SK-N-SH (cell line): ENCODE measurements around the gene ACOT7. TPM values are rescaled to one million over a fixed set of nuclear protein-coding genes. Genes with fewer than 3 reads are reported as not detected.
A peak's percentile ranks its signal among the peaks of the same experiment; 100 is the strongest.
"Not testable (repeated sequence)": the region's sequence is repeated elsewhere in the genome, so short reads cannot be mapped to it uniquely, and the experiment has no call there.

Source experiments
- CTCF ChIA-PET: fragments of 300-600, 350-600 bp; formaldehyde crosslinking; extraction: SDS; loops from one replicate; lab custom pipeline; 2021; lab: Yijun Ruan, JAX
- POLR2A ChIA-PET: fragments of 350-600 bp; sonication (Branson Sonifier 250); formaldehyde crosslinking; extraction: SDS; loops from one replicate; lab custom pipeline; 2020; ENCODE audit warnings: antibody characterized with exemption, inconsistent platforms; lab: Yijun Ruan, JAX
- DNase-seq: peaks from one replicate; pipeline ENCODE4 v3.0.0; 2012
- H2AFZ ChIP-seq: fragments of 200-600 bp; sonication (generic); 2 replicates; pipeline ENCODE4 v1.8.1; 2016; ENCODE audit warnings: antibody characterized with exemption, mild to moderate bottlenecking, low read depth
- H3F3A ChIP-seq: fragments of 200-600 bp; sonication (generic); replicated peaks from 2 replicates; pipeline ENCODE3; 2016; ENCODE audit warnings: antibody characterized with exemption, mild to moderate bottlenecking; ENCODE audit not compliant: insufficient read depth
- H3K27ac ChIP-seq, 2 experiments: fragments of 200-500 bp in 1 of 2; fragments of 200-600 bp in 1 of 2; sonication (Bioruptor generic) in 1 of 2; sonication (generic), shearing (Covaris generic) in 1 of 2; 2 replicates each; pipeline versions ENCODE4 v1.5.1 to v1.6.1; 2014 to 2016; ENCODE audit warnings: low read depth in 2 of 2, inconsistent platforms in 1 of 2, low read length in 1 of 2, mild to moderate bottlenecking in 1 of 2, mixed read lengths in 1 of 2
- H3K27me3 ChIP-seq: fragments of 200-600 bp; sonication (generic), shearing (Covaris generic); 2 replicates; pipeline ENCODE4 v1.6.1; 2016; ENCODE audit warnings: mixed run types; ENCODE audit not compliant: insufficient read depth
- H3K36me3 ChIP-seq, 2 experiments: fragments of 200-500 bp in 1 of 2; fragments of 200-600 bp in 1 of 2; sonication (Bioruptor generic) in 1 of 2; sonication (generic) in 1 of 2; replicated peaks in 1 of 2; 2 replicates each; pipeline versions ENCODE3 to v1.5.1; 2014 to 2016; ENCODE audit warnings: low read length in 1 of 2, mild to moderate bottlenecking in 1 of 2; ENCODE audit not compliant: insufficient read depth in 2 of 2, control insufficient read depth in 1 of 2
- H3K4me1 ChIP-seq, 2 experiments: fragments of 200-500 bp in 1 of 2; fragments of 200-600 bp in 1 of 2; sonication (Bioruptor generic) in 1 of 2; sonication (generic), shearing (Covaris generic) in 1 of 2; 2 replicates each; pipeline versions ENCODE4 v1.5.1 to v1.6.1; 2014 to 2016; ENCODE audit warnings: low read depth in 1 of 2, low read length in 1 of 2, mixed run types in 1 of 2; ENCODE audit not compliant: insufficient read depth in 2 of 2, control insufficient read depth in 1 of 2
- H3K4me2 ChIP-seq: fragments of 200-600 bp; sonication (generic), shearing (Covaris generic); 2 replicates; pipeline ENCODE4 v1.6.1; 2017; ENCODE audit warnings: mixed run types
- H3K4me3 ChIP-seq, 2 experiments: fragments of 200-500 bp in 1 of 2; fragments of 200-600 bp in 1 of 2; sonication (Bioruptor generic) in 1 of 2; sonication (generic), shearing (Covaris generic) in 1 of 2; 2 replicates each; pipeline versions ENCODE4 v1.5.1 to v1.8.1; 2014 to 2016; ENCODE audit warnings: low read depth in 2 of 2, inconsistent platforms in 1 of 2, low read length in 1 of 2, mild to moderate bottlenecking in 1 of 2, mixed read lengths in 1 of 2, moderate library complexity in 1 of 2
- H3K79me2 ChIP-seq: fragments of 200-600 bp; sonication (generic); 2 replicates; pipeline ENCODE4 v1.8.1; 2017; ENCODE audit warnings: mild to moderate bottlenecking; ENCODE audit not compliant: insufficient read depth
- H3K9ac ChIP-seq: fragments of 200-600 bp; sonication (generic); 2 replicates; pipeline ENCODE4 v1.6.1; 2017; ENCODE audit warnings: mixed run types
- H3K9me2 ChIP-seq: fragments of 200-600 bp; sonication (generic); 2 replicates; pipeline ENCODE4 v1.6.1; 2017; ENCODE audit warnings: mixed run types
- H3K9me3 ChIP-seq: fragments of 200-600 bp; sonication (generic); 2 replicates; pipeline ENCODE4 v1.6.1; 2017; ENCODE audit warnings: mixed run types, mild to moderate bottlenecking, moderate library complexity
- H4K20me1 ChIP-seq: fragments of 200-600 bp; sonication (generic); 2 replicates; pipeline ENCODE4 v1.6.1; 2017; ENCODE audit warnings: mild to moderate bottlenecking, mixed run types; ENCODE audit not compliant: insufficient read depth
- CHD2 ChIP-seq: fragments of 150-350 bp; IDR thresholded peaks from 2 replicates; pipeline ENCODE4 v1.6.1; 2018; ENCODE audit warnings: low read length; ENCODE audit not compliant: partially characterized antibody
- FOXJ3 ChIP-seq: sonication (generic); formaldehyde crosslinking; IDR thresholded peaks from 2 replicates; pipeline ENCODE4 v1.5.1; 2020; ENCODE audit warnings: mild to moderate bottlenecking, missing genetic modification reagents
- FOXM1 ChIP-seq: IDR thresholded peaks from 2 replicates; pipeline ENCODE4 v1.4.0; 2012; ENCODE audit warnings: low read depth, mild to moderate bottlenecking
- MEF2A ChIP-seq: IDR thresholded peaks from 2 replicates; pipeline ENCODE4 v1.4.0; 2012; ENCODE audit warnings: low read depth, borderline replicate concordance
- NFIC ChIP-seq: IDR thresholded peaks from 2 replicates; pipeline ENCODE4 v1.4.0; 2012; ENCODE audit warnings: borderline replicate concordance
- POLR2AphosphoS5 ChIP-seq: IDR thresholded peaks from 2 replicates; pipeline ENCODE4 v1.6.1; 2012; ENCODE audit warnings: low read depth, low read length
- RAD21 ChIP-seq: IDR thresholded peaks from 2 replicates; pipeline ENCODE4 v1.6.1; 2012; ENCODE audit warnings: mild to moderate bottlenecking, low read length
- SMC3 ChIP-seq: IDR thresholded peaks from 2 replicates; pipeline ENCODE4 v1.6.1; 2012; ENCODE audit warnings: low read depth, low read length, improper control_type of control experiment
- TEAD4 ChIP-seq: IDR thresholded peaks from 2 replicates; pipeline ENCODE4 v1.4.0; 2012; ENCODE audit warnings: mild to moderate bottlenecking, borderline replicate concordance; ENCODE audit not compliant: insufficient read depth
- YY1 ChIP-seq: IDR thresholded peaks from 2 replicates; pipeline ENCODE4 v1.4.0; 2012; ENCODE audit warnings: low read depth, mild to moderate bottlenecking
- WGBS: methylation state at CpG from one replicate; pipeline ENCODE4 v1.1.6; 2017; ENCODE audit warnings: low lambda C conversion rate; 5-methylcytosine and 5-hydroxymethylcytosine counted together
- polyA plus RNA-seq, 3 experiments: library from polyadenylated mRNA; depleted of rRNA; stranded (reverse); fragments of >200 nt; gene quantifications; 2 replicates each; pipeline ENCODE4 v1.2.3, GENCODE V29; 2012
- TF ChIP-seq, protein P1 (sequence below): IDR thresholded peaks from 2 replicates; pipeline ENCODE4 v1.6.1; 2012; ENCODE audit warnings: mild to moderate bottlenecking, low read depth, low read length, moderate library complexity
- TF ChIP-seq, protein P2 (sequence below): fragments of 150-350 bp; IDR thresholded peaks from 2 replicates; pipeline ENCODE4 v1.6.1; 2016; ENCODE audit warnings: mild to moderate bottlenecking, low read depth, low read length
- TF ChIP-seq, protein P3 (sequence below): IDR thresholded peaks from 2 replicates; pipeline ENCODE4 v1.4.0; 2012; ENCODE audit warnings: low read depth, borderline replicate concordance

ACOT7 gene
- polyA plus RNA-seq, 1 of the 3 experiments (the other 2 are of a cell fraction): 289 TPM

GRCh38 chr1:6397844-6398441 is 4.4 kb upstream of the ACOT7 start:
- DNase-seq: no peak
- H3K36me3 ChIP-seq: no peaks in the 10 kb centered on the region
- H3K4me3 ChIP-seq: no peak overlapping the region
- POLR2A ChIA-PET: no interaction called here
- TF ChIP-seq YY1: no peak
- no peak for TF ChIP-seq NFIC
- no peak for TF ChIP-seq TEAD4
- TF ChIP-seq, protein P1, sequence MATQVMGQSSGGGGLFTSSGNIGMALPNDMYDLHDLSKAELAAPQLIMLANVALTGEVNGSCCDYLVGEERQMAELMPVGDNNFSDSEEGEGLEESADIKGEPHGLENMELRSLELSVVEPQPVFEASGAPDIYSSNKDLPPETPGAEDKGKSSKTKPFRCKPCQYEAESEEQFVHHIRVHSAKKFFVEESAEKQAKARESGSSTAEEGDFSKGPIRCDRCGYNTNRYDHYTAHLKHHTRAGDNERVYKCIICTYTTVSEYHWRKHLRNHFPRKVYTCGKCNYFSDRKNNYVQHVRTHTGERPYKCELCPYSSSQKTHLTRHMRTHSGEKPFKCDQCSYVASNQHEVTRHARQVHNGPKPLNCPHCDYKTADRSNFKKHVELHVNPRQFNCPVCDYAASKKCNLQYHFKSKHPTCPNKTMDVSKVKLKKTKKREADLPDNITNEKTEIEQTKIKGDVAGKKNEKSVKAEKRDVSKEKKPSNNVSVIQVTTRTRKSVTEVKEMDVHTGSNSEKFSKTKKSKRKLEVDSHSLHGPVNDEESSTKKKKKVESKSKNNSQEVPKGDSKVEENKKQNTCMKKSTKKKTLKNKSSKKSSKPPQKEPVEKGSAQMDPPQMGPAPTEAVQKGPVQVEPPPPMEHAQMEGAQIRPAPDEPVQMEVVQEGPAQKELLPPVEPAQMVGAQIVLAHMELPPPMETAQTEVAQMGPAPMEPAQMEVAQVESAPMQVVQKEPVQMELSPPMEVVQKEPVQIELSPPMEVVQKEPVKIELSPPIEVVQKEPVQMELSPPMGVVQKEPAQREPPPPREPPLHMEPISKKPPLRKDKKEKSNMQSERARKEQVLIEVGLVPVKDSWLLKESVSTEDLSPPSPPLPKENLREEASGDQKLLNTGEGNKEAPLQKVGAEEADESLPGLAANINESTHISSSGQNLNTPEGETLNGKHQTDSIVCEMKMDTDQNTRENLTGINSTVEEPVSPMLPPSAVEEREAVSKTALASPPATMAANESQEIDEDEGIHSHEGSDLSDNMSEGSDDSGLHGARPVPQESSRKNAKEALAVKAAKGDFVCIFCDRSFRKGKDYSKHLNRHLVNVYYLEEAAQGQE: no peak
- no peak for TF ChIP-seq POLR2AphosphoS5
- no peak for TF ChIP-seq MEF2A
- TF ChIP-seq FOXJ3: no peak
- TF ChIP-seq, protein P2, sequence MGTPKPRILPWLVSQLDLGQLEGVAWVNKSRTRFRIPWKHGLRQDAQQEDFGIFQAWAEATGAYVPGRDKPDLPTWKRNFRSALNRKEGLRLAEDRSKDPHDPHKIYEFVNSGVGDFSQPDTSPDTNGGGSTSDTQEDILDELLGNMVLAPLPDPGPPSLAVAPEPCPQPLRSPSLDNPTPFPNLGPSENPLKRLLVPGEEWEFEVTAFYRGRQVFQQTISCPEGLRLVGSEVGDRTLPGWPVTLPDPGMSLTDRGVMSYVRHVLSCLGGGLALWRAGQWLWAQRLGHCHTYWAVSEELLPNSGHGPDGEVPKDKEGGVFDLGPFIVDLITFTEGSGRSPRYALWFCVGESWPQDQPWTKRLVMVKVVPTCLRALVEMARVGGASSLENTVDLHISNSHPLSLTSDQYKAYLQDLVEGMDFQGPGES: no peak
- TF ChIP-seq CHD2: no peak
- no peaks in the 10 kb centered on the region for H4K20me1 ChIP-seq
- H3K27ac ChIP-seq: no peak overlapping the region
- no peak overlapping the region for H3K4me2 ChIP-seq
- no peaks in the 10 kb centered on the region for H3K79me2 ChIP-seq
- no peaks in the 10 kb centered on the region for H3K9me3 ChIP-seq
- peaks cover 4 to 5% of the 10 kb centered on the region in 2 experiments; a peak in 1 of 4 replicates for H3K4me1 ChIP-seq
- no peaks in the 10 kb centered on the region for H3F3A ChIP-seq
- H3K9me2 ChIP-seq: no peaks in the 10 kb centered on the region
- no peak overlapping the region for H3K9ac ChIP-seq
- no peaks in the 10 kb centered on the region for H3K27me3 ChIP-seq
- no peak overlapping the region for H2AFZ ChIP-seq
- 82% methylated on average over 10 of the region's 10 CpGs for WGBS
- CTCF ChIA-PET: interaction anchor here (0.7 to 2.1 kb wide), 6 partner anchors 13 to 152 kb away, joined by 3 to 15 read pairs (median 3); no protein-coding TSS in a partner anchor

- Histone ChIP-seq H3F3A (no peaks in the 10 kb centered on the region), H3K79me2 (peaks cover 8% of the 10 kb centered on the region; the same call in 1 of the 2 replicates), H2AFZ (no peak overlapping the region), H3K27me3 (no peaks in the 10 kb centered on the region), H3K9me3 (no peaks in the 10 kb centered on the region), H3K4me1 (peaks cover 6 to 8% of the 10 kb centered on the region in 2 experiments; a peak in 1 of 4 replicates), H3K36me3 (no peaks in the 10 kb centered on the region), H4K20me1 (no peaks in the 10 kb centered on the region), H3K4me3 (no peak overlapping the region), H3K4me2 (no peak overlapping the region), H3K9ac (no peak overlapping the region), H3K9me2 (no peaks in the 10 kb centered on the region), H3K27ac (no peak overlapping the region)
- DNase-seq: no peak
- TF ChIP-seq RAD21 (peak; percentile 60), SMC3 (peak; percentile 36), FOXM1 (no peak)
- TF ChIP-seq, protein P3, sequence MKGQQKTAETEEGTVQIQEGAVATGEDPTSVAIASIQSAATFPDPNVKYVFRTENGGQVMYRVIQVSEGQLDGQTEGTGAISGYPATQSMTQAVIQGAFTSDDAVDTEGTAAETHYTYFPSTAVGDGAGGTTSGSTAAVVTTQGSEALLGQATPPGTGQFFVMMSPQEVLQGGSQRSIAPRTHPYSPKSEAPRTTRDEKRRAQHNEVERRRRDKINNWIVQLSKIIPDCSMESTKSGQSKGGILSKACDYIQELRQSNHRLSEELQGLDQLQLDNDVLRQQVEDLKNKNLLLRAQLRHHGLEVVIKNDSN: no peak
- ChIA-PET POLR2A (no interaction called here), CTCF (interaction anchor here (0.6 to 1.6 kb wide), 6 partner anchors 12 to 151 kb away, joined by 3 to 7 read pairs (median 4); no protein-coding TSS in a partner anchor)
Measured at GRCh38 chr1:6396998-6397397, 3.4 kb upstream of the ACOT7 start.

GRCh38 chr1:6395781-6396244 is 2.2 kb upstream of the ACOT7 start:
- H3K79me2 ChIP-seq: peaks cover 19% of the 10 kb centered on the region
- not testable (repeated sequence) for DNase-seq, H3K9ac ChIP-seq

More at GRCh38 chr1:6395781-6396244, 2.2 kb upstream of the ACOT7 start:
- WGBS: 97% methylated on average over 13 of the region's 34 CpGs
- not testable (repeated sequence) for H3K4me3 ChIP-seq, H3K9me3 ChIP-seq, H3K9me2 ChIP-seq, H3K27me3 ChIP-seq, H3K27ac ChIP-seq, H3F3A ChIP-seq, H3K36me3 ChIP-seq, H3K4me2 ChIP-seq, H2AFZ ChIP-seq, H4K20me1 ChIP-seq
- POLR2A ChIA-PET: interaction anchor here (3.1 kb wide), 1 partner anchor 11 kb away, joined by 19 read pairs; no protein-coding TSS in a partner anchor
- H3K4me1 ChIP-seq: peaks cover 8 to 14% of the 10 kb centered on the region in 2 experiments; a peak in 1 of 4 replicates
- CTCF ChIA-PET: interaction anchor here (1.3 to 1.9 kb wide), 4 partner anchors 9 to 150 kb away, joined by 4 to 7 read pairs (median 5); no protein-coding TSS in a partner anchor
